HG03521 (cell line): ENCODE data around the gene PALM3.
"Not testable (repeated sequence)": the region's sequence is repeated elsewhere in the genome, so short reads cannot be mapped to it uniquely, and the experiment has no call there.

Experiments
- ATAC-seq: cut with Tn5 transposase; IDR thresholded peaks from one replicate; pipeline ENCODE4 v1.9.1; 2021; ENCODE audit warnings: mild to moderate bottlenecking, moderate library complexity; ENCODE audit not compliant: unreplicated experiment

Gene PALM3

GRCh38 chr19:14061081-14061749 lies 661 bp downstream of the PALM3 start:
- no peak for ATAC-seq

GRCh38 chr19:14059652-14060155 lies 2.2 kb downstream of the PALM3 start:
- ATAC-seq, result no peak

DNA sequence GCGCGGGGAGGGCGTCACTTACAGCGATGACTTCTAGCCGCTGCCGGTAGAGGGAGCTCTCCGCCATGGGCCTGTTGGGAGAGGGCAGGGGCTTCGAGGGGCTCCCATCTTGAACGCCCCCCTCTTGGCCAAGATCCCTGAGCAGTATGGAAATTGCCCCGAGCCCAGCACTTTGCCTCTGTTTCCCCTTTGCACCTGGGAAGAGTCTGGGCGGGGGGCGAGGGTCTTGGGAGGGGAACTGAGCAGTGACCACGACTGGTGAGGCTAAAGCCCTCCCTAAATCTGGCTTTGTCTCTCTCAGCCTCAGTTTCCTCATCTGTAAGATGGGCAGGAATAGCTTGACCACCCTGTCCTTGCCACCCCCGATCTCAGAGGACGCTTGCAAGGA lies 2.8 kb downstream of the PALM3 start:
- ATAC-seq, result no peak

GRCh38 chr19:14058182-14059092 lies 3.4 kb downstream of the PALM3 start:
- no peak for ATAC-seq

GRCh38 chr19:14056741-14057356 lies 5.0 kb downstream of the PALM3 start:
- ATAC-seq, result no peak

DNA sequence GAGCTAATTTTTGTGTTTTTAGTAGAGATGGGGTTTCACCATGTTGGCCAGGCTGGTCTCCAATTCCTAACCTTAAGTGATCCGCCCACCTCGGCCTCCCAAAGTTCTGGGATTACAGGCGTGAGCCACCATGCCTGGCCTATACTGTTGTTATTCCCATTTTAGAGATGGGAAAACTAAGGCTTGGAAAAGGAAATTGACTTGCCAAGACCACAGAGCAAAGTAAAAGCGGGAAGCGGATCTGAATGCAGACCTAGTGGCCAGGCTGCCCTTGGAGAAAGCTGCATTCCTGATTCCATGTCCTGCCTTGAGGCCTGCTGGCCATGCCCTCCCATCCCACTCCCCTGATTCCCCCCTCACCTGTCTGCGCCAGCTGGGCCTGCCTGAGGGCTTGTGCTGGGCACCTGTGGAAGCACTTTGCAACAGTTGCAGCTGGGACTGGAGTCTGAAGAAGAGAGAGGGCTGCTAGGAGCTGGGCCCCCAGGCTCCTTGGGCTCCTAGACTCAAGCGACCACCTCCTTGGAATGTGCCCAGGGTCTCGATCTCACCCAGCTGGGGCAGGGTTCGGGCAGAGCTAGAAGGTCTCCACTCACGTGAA lies 5.7 kb downstream of the PALM3 start:
- ATAC-seq, result no peak

GRCh38 chr19:14055396-14055795 lies 6.5 kb downstream of the PALM3 start:
- no peak for ATAC-seq

- no peak for ATAC-seq
These were observed 7.2 kb downstream of the PALM3 start for GRCh38 chr19:14054721-14055120.

DNA sequence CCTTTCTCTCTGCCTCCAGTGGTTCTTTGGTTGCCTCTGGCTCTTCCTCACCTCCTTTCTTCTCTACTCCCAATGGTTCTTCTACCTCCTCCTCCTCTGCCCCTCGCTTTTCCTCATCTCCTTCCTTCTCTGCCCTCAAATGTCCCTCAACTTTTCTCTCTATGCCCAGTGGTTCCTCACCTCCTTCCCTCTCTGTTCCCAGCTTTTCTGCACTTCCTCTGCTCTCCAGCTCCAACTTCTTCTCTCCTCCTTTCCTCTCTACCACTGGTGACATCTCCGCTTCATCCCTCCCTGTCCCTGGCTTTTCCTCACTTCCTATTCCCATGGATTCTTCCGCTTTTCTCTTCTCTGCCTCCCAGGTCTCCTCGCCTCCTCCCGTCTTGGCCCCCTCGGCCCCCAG lies 7.8 kb downstream of the PALM3 start:
- no peak for ATAC-seq

DNA sequence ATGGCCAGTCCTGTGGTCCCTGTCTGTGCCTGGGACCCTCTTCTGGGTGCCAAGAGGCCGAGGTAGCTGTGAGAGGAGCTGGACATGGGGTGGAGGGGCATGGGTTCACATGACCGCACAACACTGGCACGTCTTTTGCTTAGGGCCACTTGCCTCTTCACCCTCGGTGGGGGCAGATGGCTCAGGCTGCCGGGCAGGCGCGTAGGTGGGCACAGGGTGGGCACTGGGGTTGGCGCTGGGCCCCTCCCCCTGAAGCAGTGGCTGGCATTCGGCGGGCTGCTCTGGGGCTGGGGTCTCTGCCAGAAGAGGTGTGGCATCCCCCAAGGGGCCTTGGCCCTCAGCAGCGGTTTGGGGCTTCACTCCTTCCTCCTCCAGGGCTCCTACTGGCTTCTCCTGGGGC lies 8.4 kb downstream of the PALM3 start:
- ATAC-seq, result no peak

GRCh38 chr19:14053032-14053431 lies 8.8 kb downstream of the PALM3 start:
- no peak for ATAC-seq

- ATAC-seq, result no peak
These were observed 9.4 kb downstream of the PALM3 start for GRCh38 chr19:14052470-14052869.

DNA sequence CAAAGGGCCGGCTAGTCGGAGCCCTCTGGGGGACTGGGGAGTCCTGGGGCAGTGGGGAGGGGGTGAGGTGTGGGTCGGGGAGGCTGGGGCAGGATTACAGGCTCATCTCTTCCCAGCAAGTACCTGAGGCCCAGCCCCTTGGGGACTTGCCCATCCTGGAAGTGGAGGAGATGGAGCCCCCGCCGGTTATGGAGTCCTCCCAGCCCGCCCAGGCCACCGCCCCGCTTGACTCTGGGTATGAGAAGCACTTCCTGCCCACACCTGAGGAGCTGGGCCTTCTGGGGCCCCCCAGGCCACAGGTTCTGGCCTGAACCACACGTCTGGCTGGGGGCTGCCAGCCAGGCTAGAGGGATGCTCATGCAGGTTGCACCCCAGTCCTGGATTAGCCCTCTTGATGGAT lies 9.9 kb downstream of the PALM3 start:
- ATAC-seq, result no peak

DNA sequence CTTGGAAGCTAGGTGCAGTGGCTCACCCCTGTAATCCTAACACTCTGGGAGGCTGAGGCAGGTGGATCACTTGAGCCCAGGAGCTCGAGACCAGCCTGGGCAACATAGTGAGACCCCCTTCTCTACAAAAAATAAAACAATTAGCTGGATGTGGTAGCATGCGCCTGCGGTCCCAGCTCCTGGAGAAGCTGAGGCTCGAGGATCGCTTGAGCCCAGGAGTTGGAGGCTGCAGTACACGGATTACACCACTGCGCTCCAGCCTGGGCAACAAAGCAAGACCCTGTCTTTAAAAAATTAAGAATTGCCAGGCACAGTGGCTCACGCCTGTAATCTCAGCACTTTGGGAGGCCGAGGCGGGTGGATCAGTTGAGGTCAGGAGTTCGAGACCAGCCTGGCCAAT lies 10.9 kb downstream of the PALM3 start:
- ATAC-seq, result not testable (repeated sequence)

GRCh38 chr19:14050512-14050911 lies 11.4 kb downstream of the PALM3 start:
- ATAC-seq, result no peak

DNA sequence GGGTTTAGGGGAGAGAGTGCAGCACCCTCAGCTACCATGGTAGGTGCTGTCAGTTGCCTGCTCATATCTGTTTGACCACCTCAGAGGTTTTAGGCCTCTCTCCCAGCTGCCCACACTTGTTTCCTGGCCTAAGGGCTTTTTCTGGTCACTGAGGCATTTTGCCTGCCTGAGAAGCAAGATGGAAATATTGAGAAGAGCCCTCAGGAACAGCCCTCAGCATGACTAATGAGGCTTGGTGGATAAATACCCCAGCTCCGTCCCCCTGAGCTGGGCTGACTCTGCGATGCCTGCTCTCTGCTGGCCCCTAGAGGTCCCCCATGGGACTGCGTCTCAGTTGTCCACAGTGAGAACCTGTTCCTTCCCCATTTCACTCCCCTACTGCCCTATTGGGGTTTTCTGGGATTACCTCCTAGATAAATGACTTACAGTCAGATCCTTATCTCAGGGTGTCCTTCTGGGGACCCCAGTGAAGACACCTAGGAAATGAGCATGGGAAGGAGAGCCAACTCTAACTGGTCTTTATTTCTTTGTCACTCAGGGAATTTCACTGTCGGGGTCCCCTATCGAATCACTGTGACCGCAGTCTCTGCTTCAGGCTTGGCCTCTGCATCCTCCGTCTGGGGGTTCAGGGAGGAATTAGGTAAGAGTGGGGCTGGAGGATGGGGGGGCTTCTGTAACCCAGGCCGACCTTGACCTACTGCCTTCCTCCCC lies 13.3 kb downstream of the PALM3 start:
- ATAC-seq, result no peak

DNA sequence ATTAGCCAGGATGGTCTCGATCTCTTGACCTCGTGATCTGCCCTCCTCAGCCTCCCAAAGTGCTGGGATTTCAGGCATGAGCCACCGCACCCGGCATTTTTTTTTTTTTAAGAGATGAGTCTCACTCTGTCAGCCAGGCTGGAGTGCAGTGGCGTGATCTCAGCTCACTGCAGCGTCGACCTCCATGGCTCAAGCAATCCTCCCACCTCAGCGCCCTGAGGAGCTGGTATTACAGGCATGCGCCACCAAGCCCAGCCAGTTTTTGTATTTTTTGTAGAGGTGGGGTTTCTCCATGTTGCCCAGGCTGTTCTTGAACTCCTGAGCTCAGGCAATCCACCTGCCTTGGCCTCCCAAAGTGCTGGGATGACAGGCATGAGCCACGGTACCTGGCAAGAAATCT lies 14.0 kb downstream of the PALM3 start:
- not testable (repeated sequence) for ATAC-seq

DNA sequence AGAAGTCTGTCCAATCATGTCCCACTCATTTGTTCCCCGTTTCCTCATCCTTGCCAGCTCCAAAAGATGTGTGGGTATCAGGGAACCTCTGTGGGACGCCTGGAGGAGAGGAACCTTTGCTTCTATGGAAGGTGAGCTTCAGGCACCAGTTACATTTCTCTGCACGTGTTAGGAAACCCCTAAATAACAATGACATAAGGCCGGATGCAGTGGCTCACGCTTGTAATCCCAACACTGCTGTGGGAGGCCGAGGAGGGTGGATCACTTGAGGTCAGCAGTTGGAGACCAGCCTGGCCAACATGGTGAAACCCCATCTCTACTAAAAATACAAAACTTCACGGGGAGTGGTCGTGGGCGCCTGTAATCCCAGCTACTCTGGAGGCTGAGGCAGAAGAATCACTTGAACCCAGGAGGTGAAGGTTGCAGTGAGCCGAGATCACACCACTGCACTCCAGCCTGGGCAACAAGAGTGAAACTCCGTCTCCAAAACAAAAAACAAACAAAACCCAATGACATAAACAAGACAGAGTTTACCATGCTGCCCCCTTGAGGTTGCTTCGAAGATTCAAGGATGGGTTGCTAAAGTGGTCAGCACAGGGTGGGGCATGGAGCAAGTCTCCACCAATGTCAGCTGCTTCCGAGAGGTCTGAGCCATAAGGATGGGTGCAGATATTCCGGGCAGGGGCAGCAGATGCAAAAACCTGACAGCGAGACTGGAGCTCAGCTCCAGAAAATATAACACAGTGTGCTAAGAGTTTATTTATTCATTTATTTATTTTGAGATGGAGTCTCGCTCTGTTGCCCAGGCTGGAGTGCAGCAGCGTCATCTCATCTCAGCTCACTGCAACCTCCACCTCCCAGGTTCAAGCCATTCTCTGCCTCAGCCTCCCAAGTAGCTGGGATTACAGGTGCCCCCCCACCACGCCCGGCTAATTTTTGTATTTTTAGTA lies 18.9 kb downstream of the PALM3 start:
- ATAC-seq, result not testable (repeated sequence)

DNA sequence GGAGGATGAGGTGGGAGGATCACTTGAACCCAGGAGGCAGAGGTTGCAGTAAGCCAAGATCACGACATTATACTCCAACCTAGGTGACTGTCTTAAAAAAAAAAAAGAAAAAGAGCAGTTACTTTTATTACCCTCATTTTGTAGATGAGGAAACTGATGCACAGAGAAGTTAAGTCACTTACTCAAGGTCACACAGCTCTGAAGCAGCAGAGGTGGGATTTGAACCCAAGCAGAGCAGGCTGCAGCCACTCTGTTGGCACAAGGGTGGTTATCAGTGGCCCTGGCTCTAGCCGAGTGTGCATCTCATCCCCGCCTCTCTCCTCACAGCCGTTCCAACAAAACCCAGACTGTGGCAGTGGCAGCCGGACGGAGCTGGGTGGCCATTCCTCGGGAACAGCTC lies 22.7 kb downstream of the PALM3 start:
- no peak for ATAC-seq

DNA sequence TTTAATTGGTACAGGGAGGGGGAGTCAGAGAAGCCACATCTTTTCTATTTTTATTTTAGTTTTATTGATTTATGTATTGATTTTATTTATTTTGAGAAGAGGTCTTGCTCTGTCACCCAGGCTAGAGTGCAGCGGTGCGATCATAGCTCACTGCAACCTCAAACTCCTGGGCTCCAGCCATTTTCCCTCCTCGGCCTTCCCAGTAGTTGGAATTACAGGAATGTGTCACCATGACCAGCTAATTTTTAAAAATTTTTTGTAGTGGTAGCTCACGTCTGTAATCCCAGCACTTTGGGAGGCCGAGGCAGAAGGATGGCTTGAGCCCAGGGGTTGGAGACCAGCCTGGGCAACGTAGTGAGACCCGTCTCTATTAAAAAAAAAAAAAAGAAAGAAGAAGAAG lies 26.2 kb downstream of the PALM3 start:
- ATAC-seq, result no peak
